ENCODE measurements around the gene DDX46.

DNA sequence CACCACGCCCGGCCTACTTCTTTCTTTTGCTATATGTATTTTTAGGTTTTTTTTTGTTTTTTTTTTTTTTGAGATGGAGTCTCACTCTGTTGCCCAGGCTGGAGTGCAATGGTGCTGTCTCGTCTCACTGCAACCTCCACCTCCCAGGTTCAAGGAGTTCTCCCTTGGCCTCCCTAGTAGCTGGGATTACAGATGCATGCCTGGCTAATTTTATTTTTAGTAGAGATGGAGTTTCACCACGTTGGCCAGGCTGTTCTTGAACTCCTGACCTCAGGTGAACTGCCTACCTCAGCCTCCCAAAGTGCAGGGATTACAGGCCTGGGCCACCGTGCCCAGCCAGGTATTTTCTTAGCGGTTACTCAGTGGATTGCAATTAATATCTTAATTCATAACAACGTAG, 63.3 kb downstream of the DDX46 start:
- no peak for TF ChIP-seq POLR2A (IDR thresholded peaks at IDR 0.05)
- TF ChIP-seq, protein P1, sequence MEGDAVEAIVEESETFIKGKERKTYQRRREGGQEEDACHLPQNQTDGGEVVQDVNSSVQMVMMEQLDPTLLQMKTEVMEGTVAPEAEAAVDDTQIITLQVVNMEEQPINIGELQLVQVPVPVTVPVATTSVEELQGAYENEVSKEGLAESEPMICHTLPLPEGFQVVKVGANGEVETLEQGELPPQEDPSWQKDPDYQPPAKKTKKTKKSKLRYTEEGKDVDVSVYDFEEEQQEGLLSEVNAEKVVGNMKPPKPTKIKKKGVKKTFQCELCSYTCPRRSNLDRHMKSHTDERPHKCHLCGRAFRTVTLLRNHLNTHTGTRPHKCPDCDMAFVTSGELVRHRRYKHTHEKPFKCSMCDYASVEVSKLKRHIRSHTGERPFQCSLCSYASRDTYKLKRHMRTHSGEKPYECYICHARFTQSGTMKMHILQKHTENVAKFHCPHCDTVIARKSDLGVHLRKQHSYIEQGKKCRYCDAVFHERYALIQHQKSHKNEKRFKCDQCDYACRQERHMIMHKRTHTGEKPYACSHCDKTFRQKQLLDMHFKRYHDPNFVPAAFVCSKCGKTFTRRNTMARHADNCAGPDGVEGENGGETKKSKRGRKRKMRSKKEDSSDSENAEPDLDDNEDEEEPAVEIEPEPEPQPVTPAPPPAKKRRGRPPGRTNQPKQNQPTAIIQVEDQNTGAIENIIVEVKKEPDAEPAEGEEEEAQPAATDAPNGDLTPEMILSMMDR (IDR thresholded peaks at IDR 0.05) = no peak

All from testis (tissue), 2 donors.